GM08714 (cell line): ENCODE measurements around the gene INO80C.

Experiments
- H3K4me3 ChIP-seq: fragments of 200-500 bp; sonication (Bioruptor generic); 2 replicates; pipeline ENCODE4 v1.5.1; 2014; ENCODE audit warnings: mild to moderate bottlenecking, low read length, inconsistent platforms
- ZNF274 ChIP-seq: IDR thresholded peaks from 2 replicates; pipeline ENCODE4 v1.6.1; 2012; ENCODE audit warnings: mild to moderate bottlenecking, low read depth, low read length

The INO80C gene

DNA sequence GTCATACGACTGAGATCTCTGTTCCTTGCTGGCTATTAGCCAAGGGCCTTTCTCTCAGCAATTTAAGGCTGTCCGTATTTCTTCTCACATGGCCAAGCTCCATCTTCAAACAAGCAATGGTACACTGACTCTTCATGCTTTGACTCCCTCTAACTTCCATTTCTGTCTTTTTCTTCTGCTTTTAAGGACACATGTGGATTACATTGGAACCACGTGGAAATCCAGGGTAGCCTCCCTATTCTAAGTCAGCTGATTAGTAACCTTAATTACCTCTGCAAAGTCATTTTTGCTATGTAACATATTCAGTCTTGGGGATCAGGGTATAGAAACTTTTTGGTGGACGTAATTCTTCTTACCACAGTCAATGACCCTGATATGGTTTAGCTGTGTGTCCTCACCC, 79.2 kb downstream of the INO80C start:
- TF ChIP-seq ZNF274 = no peak
- H3K4me3 ChIP-seq = no peak overlapping the region
